ENCODE results near the gene ARFGEF3. TPM values are rescaled to one million over a fixed set of nuclear protein-coding genes. Genes with fewer than 3 reads are reported as not detected.

The ARFGEF3 gene
- polyA plus RNA-seq, 1 of the 3 experiments (the other 2 are of a cell fraction): not detected

DNA sequence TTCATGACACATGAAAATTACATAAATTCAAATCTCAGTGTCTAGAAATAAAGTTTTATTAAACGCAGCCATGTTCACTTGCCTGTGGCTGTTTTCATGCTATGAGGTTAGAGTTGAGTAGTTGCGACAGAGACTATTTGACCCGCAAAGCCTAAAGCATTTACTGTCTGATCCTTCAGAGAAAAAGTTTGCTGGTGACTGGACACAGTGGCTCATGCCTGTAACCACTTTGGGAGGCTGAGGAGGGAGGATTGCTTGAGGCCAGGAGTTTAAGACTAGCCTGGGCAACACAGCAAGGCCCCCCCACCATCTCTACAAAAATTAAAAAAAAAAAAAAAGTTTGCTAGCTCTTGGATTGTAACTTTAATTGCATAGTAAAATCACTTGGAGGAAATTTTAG is 225.2 kb downstream of the ARFGEF3 start:
- no peak overlapping the region for H3K4me3 ChIP-seq (ENCODE audit: low read depth in 2 of 2, low read length in 1 of 2)
- no peak overlapping the region for H2AFZ ChIP-seq (ENCODE audit: low read depth)
- H3F3A ChIP-seq (replicated peaks; ENCODE audit: insufficient read depth): no peaks in the 10 kb centered on the region
- CTCF ChIA-PET: no interaction called here
- H3K79me2 ChIP-seq (ENCODE audit: insufficient read depth): no peaks in the 10 kb centered on the region
- no peaks in the 10 kb centered on the region for H3K4me1 ChIP-seq (ENCODE audit: control insufficient read depth in 1 of 2, insufficient read depth in 2 of 2, low read depth in 1 of 2, low read length in 1 of 2)
- no peak overlapping the region for H3K4me2 ChIP-seq
- no peaks in the 10 kb centered on the region for H4K20me1 ChIP-seq (ENCODE audit: insufficient read depth)
- no peaks in the 10 kb centered on the region for H3K9me3 ChIP-seq
- WGBS (ENCODE audit: low lambda C conversion rate): 81% methylated on average over 3 of the region's 3 CpGs
- DNase-seq: no peak
- H3K36me3 ChIP-seq (replicated peaks in 1 of 2; ENCODE audit: control insufficient read depth in 1 of 2, insufficient read depth in 2 of 2, low read length in 1 of 2): no peaks in the 10 kb centered on the region
- H3K27me3 ChIP-seq (ENCODE audit: insufficient read depth): no peaks in the 10 kb centered on the region; the same call in 1 of the 2 replicates
- H3K9ac ChIP-seq: no peak overlapping the region
- no peak for TF ChIP-seq TAF1 (IDR thresholded peaks at IDR 0.05; ENCODE audit: borderline replicate concordance, low read depth, low read length)
- TF ChIP-seq TCF12 (IDR thresholded peaks at IDR 0.05): no peak
- no peak for TF ChIP-seq GATA2 (CRISPR knock-in tag; IDR thresholded peaks at IDR 0.05)
- TF ChIP-seq RXRA (IDR thresholded peaks at IDR 0.05; ENCODE audit: borderline replicate concordance, low read depth): no peak
- TF ChIP-seq SMC3 (IDR thresholded peaks at IDR 0.05; ENCODE audit: low read depth, low read length): no peak
- no peak for TF ChIP-seq TEAD4 (IDR thresholded peaks at IDR 0.05; ENCODE audit: borderline replicate concordance, insufficient read depth)
- no peak for TF ChIP-seq FOXJ3 (CRISPR knock-in tag; IDR thresholded peaks at IDR 0.05)
- no peak for TF ChIP-seq EP300 (IDR thresholded peaks at IDR 0.05; ENCODE audit: borderline replicate concordance in 1 of 2, low read depth in 1 of 2, low read length in 1 of 2)
- no peak for TF ChIP-seq NRF1 (IDR thresholded peaks at IDR 0.05; ENCODE audit: low read depth, low read length)
- TF ChIP-seq PBX3 (IDR thresholded peaks at IDR 0.05): no peak
- TF ChIP-seq IRF3 (IDR thresholded peaks at IDR 0.05; ENCODE audit: low read depth, low read length): no peak
- TF ChIP-seq RFX5 (IDR thresholded peaks at IDR 0.05; ENCODE audit: low read length): no peak
- no peak overlapping the region for H3K27ac ChIP-seq (ENCODE audit: low read depth in 2 of 2, low read length in 1 of 2)
- POLR2A ChIA-PET: no interaction called here
- H3K9me2 ChIP-seq: no peaks in the 10 kb centered on the region

DNA sequence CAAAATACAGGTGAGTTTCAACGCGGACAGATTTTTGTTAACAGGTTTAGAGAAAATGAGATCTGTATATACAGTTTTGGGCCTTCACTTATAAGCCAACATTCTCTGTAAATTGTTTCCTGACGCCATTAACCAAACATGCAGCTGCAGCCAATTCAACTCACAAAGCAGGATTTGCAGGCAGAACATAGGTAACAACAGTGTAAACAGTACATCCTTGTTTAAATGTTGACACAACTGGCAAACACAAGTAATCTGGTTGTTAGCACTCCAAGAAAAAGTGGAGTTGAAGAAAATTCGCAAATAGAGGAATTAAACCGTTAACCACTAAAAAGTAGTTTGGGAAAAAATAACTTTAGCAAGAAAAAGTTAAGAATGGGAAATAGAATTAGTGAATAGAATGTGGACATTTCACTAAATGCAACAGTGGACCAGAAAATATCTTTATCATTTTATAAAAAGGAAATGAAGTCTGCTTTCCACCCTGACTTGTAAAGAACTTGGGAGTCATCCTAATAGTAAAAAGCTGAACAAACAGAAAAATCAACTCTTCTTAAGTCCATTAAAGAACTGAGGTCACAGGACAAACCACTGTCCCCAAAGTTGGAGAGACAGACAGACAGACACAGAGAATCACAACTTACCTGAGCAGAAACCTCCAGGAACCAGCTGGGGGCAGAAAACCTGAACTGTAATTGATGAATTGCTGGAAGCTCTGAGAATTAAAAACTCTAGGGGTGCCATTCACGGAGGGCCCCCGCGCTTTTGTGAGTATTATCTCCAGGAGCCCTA is 226.0 kb downstream of the ARFGEF3 start:
- Histone ChIP-seq H4K20me1 (ENCODE audit: insufficient read depth) (no peaks in the 10 kb centered on the region), H3K4me2 (no peak overlapping the region), H3K9me2 (no peaks in the 10 kb centered on the region), H3K36me3 (replicated peaks in 1 of 2; ENCODE audit: control insufficient read depth in 1 of 2, insufficient read depth in 2 of 2, low read length in 1 of 2) (no peaks in the 10 kb centered on the region), H3K9me3 (no peaks in the 10 kb centered on the region), H2AFZ (ENCODE audit: low read depth) (no peak overlapping the region), H3K9ac (no peak overlapping the region), H3K27ac (ENCODE audit: low read depth in 2 of 2, low read length in 1 of 2) (no peak overlapping the region), H3K79me2 (ENCODE audit: insufficient read depth) (no peaks in the 10 kb centered on the region), H3K27me3 (ENCODE audit: insufficient read depth) (no peaks in the 10 kb centered on the region; the same call in 1 of the 2 replicates), H3K4me3 (ENCODE audit: low read depth in 2 of 2, low read length in 1 of 2) (no peak overlapping the region), H3F3A (replicated peaks; ENCODE audit: insufficient read depth) (no peaks in the 10 kb centered on the region), H3K4me1 (ENCODE audit: control insufficient read depth in 1 of 2, insufficient read depth in 2 of 2, low read depth in 1 of 2, low read length in 1 of 2) (no peaks in the 10 kb centered on the region)
- ChIA-PET CTCF (interaction anchor here (0.7 to 1.8 kb wide), 2 partner anchors 16 to 275 kb away, joined by 3 to 5 read pairs; partner anchors contain the start of gene HEBP2), POLR2A (no interaction called here)
- DNase-seq: no peak
- WGBS (ENCODE audit: low lambda C conversion rate): 67% methylated on average over 8 of the region's 8 CpGs
- TF ChIP-seq PBX3 (IDR thresholded peaks at IDR 0.05): no peak
- TF ChIP-seq MXI1 (IDR thresholded peaks at IDR 0.05; ENCODE audit: low read depth, low read length): no peak
- no peak for TF ChIP-seq CHD2 (IDR thresholded peaks at IDR 0.05; ENCODE audit: low read length, partially characterized antibody)
- TF ChIP-seq NRF1 (IDR thresholded peaks at IDR 0.05; ENCODE audit: low read depth, low read length): no peak
- no peak for TF ChIP-seq POLR2AphosphoS5 (IDR thresholded peaks at IDR 0.05; ENCODE audit: low read depth, low read length)
- TF ChIP-seq FOXJ3 (CRISPR knock-in tag; IDR thresholded peaks at IDR 0.05): no peak
- TF ChIP-seq JUND (IDR thresholded peaks at IDR 0.05): no peak
- TF ChIP-seq, protein P1, sequence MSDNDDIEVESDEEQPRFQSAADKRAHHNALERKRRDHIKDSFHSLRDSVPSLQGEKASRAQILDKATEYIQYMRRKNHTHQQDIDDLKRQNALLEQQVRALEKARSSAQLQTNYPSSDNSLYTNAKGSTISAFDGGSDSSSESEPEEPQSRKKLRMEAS (IDR thresholded peaks at IDR 0.05; ENCODE audit: low read depth): no peak
- TF ChIP-seq REST (IDR thresholded peaks at IDR 0.05; ENCODE audit: low read depth, low read length): no peak
- TF ChIP-seq RXRA (IDR thresholded peaks at IDR 0.05; ENCODE audit: borderline replicate concordance, low read depth): no peak
- no peak for TF ChIP-seq MEF2A (IDR thresholded peaks at IDR 0.05; ENCODE audit: borderline replicate concordance, low read depth)
- TF ChIP-seq RCOR1 (IDR thresholded peaks at IDR 0.05; ENCODE audit: low read length): no peak
- no peak for TF ChIP-seq RFX5 (IDR thresholded peaks at IDR 0.05; ENCODE audit: low read length)
